ENCODE data around the gene NCKAP5. TPM values are rescaled to one million over a fixed set of nuclear protein-coding genes. Genes with fewer than 3 reads are reported as not detected.

Gene NCKAP5
- polyA plus RNA-seq, 1 experiment, result 16.6 TPM

- ChIA-PET POLR2A (no interaction called here), CTCF (no interaction called here)
- no peak for TF ChIP-seq CTCF (IDR thresholded peaks at IDR 0.05; ENCODE audit: low read depth, low read length)
- Histone ChIP-seq H3K4me3 (ENCODE audit: low read depth, low read length) (no peak overlapping the region), H3K27me3 (ENCODE audit: control insufficient read depth, insufficient read depth, low read length) (no peaks in the 10 kb centered on the region), H3K27ac (ENCODE audit: low read depth, low read length) (no peak overlapping the region), H3K9me3 (ENCODE audit: control insufficient read depth, insufficient read depth, low read length) (no peaks in the 10 kb centered on the region)
- DNase-seq (ENCODE audit: low read depth, low spot score), result no peak
Measured at GRCh38 chr2:132910432-132910831, 657.8 kb downstream of the NCKAP5 start.

GRCh38 chr2:132909427-132909826 is 658.8 kb downstream of the NCKAP5 start:
- POLR2A ChIA-PET, result interaction anchor here (0.6 kb wide), 1 partner anchor 846 kb away, joined by 4 read pairs; no protein-coding TSS in a partner anchor
- CTCF ChIA-PET, result no interaction called here
- no peak for DNase-seq (ENCODE audit: low read depth, low spot score)
- Histone ChIP-seq H3K27me3 (ENCODE audit: control insufficient read depth, insufficient read depth, low read length) (no peaks in the 10 kb centered on the region), H3K9me3 (ENCODE audit: control insufficient read depth, insufficient read depth, low read length) (no peaks in the 10 kb centered on the region), H3K27ac (ENCODE audit: low read depth, low read length) (no peak overlapping the region), H3K4me3 (ENCODE audit: low read depth, low read length) (no peak overlapping the region)
- no peak for TF ChIP-seq CTCF (IDR thresholded peaks at IDR 0.05; ENCODE audit: low read depth, low read length)

- no peak for DNase-seq (ENCODE audit: low read depth, low spot score)
- CTCF ChIA-PET, result no interaction called here
- Histone ChIP-seq H3K4me3 (ENCODE audit: low read depth, low read length) (no peak overlapping the region), H3K27ac (ENCODE audit: low read depth, low read length) (no peak overlapping the region), H3K9me3 (ENCODE audit: control insufficient read depth, insufficient read depth, low read length) (no peaks in the 10 kb centered on the region), H3K27me3 (ENCODE audit: control insufficient read depth, insufficient read depth, low read length) (no peaks in the 10 kb centered on the region)
- POLR2A ChIA-PET, result interaction anchor here (0.6 kb wide), 1 partner anchor 63 kb away, joined by 4 read pairs; no protein-coding TSS in a partner anchor
- no peak for TF ChIP-seq CTCF (IDR thresholded peaks at IDR 0.05; ENCODE audit: low read depth, low read length)
Measured at GRCh38 chr2:132904142-132904842, 664.0 kb downstream of the NCKAP5 start.

- no peak overlapping the region for H3K4me3 ChIP-seq (ENCODE audit: low read depth, low read length)
- ChIA-PET POLR2A (no interaction called here), CTCF (no interaction called here)
- no peak for DNase-seq (ENCODE audit: low read depth, low spot score)
- H3K27ac ChIP-seq (ENCODE audit: low read depth, low read length), result no peak overlapping the region
- no peak for TF ChIP-seq CTCF (IDR thresholded peaks at IDR 0.05; ENCODE audit: low read depth, low read length)
- no peaks in the 10 kb centered on the region for H3K9me3 ChIP-seq (ENCODE audit: control insufficient read depth, insufficient read depth, low read length)
- no peaks in the 10 kb centered on the region for H3K27me3 ChIP-seq (ENCODE audit: control insufficient read depth, insufficient read depth, low read length)
Measured at GRCh38 chr2:132902626-132903025, 665.6 kb downstream of the NCKAP5 start.

GRCh38 chr2:132901661-132902060 is 666.6 kb downstream of the NCKAP5 start:
- Histone ChIP-seq H3K27ac (ENCODE audit: low read depth, low read length) (no peak overlapping the region), H3K9me3 (ENCODE audit: control insufficient read depth, insufficient read depth, low read length) (no peaks in the 10 kb centered on the region), H3K27me3 (ENCODE audit: control insufficient read depth, insufficient read depth, low read length) (no peaks in the 10 kb centered on the region), H3K4me3 (ENCODE audit: low read depth, low read length) (no peak overlapping the region)
- CTCF ChIA-PET, result no interaction called here
- DNase-seq (ENCODE audit: low read depth, low spot score), result no peak
- POLR2A ChIA-PET, result no interaction called here
- TF ChIP-seq CTCF (IDR thresholded peaks at IDR 0.05; ENCODE audit: low read depth, low read length), result no peak

Measured in AG04450 (cell line).